Keratinocyte (primary cell): ENCODE data around the gene PLEKHA8.

ENCODE experiments used
- EZH2 ChIP-seq: IDR thresholded peaks from one replicate; pipeline ENCODE4 v1.6.1; 2012; ENCODE audit warnings: inconsistent platforms, mild to moderate bottlenecking, low read length, moderate library complexity
- TF ChIP-seq, protein P1 (sequence below), 3 experiments: IDR thresholded peaks in 1 of 3; conservative IDR thresholded peaks in 1 of 3; optimal IDR thresholded peaks in 1 of 3; 2 replicates in 2 of 3; 3 replicates in 1 of 3; pipeline versions ENCODE3 to v1.5.1; 2011; ENCODE audit warnings: low read length in 3 of 3, mild to moderate bottlenecking in 3 of 3, moderate library complexity in 2 of 3, control low read depth in 1 of 3, inconsistent platforms in 1 of 3; ENCODE audit not compliant: insufficient read depth in 2 of 3; ENCODE audit errors: extremely low read depth in 1 of 3

DNA sequence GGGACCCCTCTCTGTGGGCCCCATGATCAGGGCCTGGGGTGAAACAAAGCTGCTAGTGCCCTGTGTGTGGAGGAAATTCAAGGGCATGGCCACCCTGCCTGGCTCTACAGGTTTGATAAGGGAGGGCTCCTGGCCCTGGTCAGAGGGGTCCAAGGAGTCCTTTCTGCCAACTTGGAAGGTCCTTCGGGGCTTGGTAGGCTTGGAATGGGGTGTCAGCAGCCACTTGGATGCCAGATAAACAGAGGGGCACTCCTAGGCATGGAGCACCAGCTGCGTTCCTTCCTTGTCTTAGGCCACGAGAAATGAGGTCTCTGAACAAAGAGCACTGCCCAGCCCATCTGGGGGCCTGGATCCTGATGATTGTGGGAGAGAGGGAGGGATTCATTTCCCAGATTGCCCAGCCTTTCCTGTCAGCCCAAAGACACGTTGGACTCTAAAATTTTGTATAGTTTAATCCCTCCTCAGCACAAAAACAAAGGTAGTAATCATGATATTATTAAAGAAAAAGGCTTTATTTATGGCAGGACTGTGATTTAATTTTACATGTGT, 111.7 kb downstream of the PLEKHA8 start:
- TF ChIP-seq, protein P1, sequence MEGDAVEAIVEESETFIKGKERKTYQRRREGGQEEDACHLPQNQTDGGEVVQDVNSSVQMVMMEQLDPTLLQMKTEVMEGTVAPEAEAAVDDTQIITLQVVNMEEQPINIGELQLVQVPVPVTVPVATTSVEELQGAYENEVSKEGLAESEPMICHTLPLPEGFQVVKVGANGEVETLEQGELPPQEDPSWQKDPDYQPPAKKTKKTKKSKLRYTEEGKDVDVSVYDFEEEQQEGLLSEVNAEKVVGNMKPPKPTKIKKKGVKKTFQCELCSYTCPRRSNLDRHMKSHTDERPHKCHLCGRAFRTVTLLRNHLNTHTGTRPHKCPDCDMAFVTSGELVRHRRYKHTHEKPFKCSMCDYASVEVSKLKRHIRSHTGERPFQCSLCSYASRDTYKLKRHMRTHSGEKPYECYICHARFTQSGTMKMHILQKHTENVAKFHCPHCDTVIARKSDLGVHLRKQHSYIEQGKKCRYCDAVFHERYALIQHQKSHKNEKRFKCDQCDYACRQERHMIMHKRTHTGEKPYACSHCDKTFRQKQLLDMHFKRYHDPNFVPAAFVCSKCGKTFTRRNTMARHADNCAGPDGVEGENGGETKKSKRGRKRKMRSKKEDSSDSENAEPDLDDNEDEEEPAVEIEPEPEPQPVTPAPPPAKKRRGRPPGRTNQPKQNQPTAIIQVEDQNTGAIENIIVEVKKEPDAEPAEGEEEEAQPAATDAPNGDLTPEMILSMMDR (optimal IDR thresholded peaks at IDR 0.05 in 1 of 3, IDR thresholded peaks at IDR 0.05 in 1 of 3, conservative IDR thresholded peaks at IDR 0.05 in 1 of 3; ENCODE audit: extremely low read depth in 1 of 3, insufficient read depth in 2 of 3, low read length in 3 of 3), result no peak
- TF ChIP-seq EZH2, result no peak
